GM13977 (cell line): ENCODE data around the gene WNT5A.

ENCODE experiments used
- DNase-seq: peaks from one replicate; pipeline ENCODE4 v3.0.0; 2012; ENCODE audit warnings: low spot score
- CTCF ChIP-seq: IDR thresholded peaks from 2 replicates; pipeline ENCODE4 v1.5.1; 2012; ENCODE audit warnings: mild to moderate bottlenecking, control low read depth; ENCODE audit not compliant: insufficient read depth; ENCODE audit errors: extremely low read depth, missing control alignments
- in situ Hi-C: fragments of 300-500 bp; cut with MboI; formaldehyde crosslinking; loops from one replicate; pipeline ENCODE4 v1.12.0; 2022; ENCODE audit warnings: low sequenced_read_pairs, low pct_unique_long_range_greater_than_20kb, mixed read lengths, inconsistent platforms; ENCODE audit not compliant: unreplicated experiment

WNT5A gene

DNA sequence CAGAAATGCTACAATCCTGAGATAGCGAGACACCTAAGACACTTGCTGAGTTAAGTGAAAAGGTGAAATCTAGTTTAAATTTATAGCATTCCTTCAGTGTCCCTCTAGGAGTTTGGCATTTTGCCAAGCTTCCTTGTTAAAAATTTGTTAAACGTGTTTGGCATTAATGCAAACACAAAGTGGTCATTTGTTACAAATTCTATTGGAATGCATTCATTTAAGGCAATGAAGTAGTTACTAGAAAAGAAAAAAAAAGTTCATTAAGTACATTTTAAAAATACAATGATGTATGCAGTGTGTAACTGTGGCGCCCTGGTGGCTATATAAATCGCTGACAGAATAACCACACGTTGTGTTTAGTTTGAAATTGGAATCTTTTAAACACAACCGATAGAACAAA lies 31.3 kb upstream of the WNT5A start:
- in situ Hi-C loops, result no loop called here
- no peak for DNase-seq
- no peak for TF ChIP-seq CTCF

GRCh38 chr3:55516392-55517030 lies 29.4 kb upstream of the WNT5A start:
- TF ChIP-seq CTCF, result no peak
- DNase-seq, result no peak
- in situ Hi-C loops, result no loop called here

DNA sequence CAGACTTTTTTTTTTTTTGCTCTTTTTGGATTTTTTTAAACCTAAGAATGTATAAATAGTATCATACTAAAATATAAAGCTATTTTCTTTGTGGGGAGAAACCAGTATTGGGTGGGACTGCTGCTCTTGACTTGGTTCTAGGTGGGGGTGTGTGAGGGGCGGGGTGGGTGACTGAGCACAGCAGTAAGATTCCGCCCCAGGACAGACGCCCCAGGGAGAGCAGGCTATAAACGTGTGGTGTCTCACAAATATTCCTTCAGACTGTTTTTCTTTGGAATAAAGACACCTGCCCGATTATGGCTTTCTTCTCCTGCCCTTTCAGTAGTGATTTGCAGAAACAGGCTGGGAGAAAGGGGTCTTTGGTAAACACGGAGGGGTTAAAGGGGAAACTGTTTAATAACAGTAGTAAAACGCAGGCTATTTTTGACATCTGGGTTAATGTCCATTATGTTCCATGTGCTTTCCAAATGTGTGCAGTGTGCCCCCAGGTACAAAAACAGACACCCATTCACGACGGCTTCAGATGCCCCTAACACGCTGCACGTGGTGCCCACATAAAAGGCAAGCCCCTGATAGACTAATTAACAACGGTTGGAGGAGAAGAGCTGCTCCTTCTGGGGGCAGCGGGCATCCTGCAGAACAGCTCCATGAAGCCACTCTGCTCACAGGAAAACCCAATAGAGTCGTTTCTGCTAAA lies 28.6 kb upstream of the WNT5A start:
- TF ChIP-seq CTCF, result no peak
- in situ Hi-C loops, result no loop called here
- no peak for DNase-seq

DNA sequence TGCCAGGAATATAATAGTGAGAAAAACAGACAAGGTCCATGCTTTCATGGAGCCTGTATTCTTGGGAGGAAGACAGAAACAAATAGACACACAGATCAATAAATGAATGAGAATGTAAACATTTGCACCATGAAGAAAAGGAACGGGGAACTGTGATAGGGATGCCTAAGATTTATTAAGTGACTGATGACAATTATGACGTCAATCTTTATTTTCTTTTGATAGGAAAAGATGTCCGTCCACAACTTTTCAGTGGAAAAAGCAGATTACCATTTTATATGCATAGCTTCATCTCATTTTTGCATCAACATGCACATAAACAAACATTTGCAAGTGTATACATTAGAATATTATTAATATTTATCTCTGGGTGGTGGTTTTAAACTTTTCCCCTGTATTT lies 27.9 kb upstream of the WNT5A start:
- no peak for DNase-seq
- no peak for TF ChIP-seq CTCF
- in situ Hi-C loops, result no loop called here

DNA sequence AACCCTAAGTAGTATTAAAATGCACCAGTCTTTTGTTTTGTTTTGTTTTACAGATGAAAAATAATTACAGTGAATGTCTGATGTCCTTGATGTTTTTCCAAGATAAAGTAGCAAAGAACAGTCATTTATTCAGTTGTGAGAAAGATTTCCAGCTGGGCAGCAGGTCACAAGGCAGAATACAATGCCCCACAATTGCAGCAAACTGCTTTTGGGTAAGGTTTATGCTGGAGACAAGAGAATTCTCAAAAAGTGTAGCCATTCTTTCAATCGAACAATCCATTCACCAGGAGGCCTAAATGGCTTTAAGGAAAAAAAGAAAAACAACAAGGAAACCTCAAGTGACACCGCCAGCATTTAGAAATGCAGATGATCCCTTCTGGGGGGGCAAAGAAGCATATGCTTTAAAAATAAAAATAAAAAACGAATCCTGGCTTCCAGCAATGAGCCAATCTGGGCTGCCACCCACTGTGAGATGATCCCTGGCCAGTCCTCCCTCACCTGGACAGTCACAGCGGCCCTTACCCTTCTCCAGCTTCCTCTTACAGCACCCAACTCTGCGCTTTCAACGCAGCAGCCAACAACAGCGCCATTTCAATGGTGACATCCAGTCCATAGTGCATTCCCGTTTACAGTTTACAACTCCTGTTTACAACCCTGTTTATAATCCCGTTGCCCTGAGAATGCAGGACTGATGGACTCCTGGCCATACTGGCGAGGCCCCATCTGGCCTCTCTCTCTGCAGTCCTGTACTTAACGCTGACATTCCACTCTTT lies 25.7 kb upstream of the WNT5A start:
- TF ChIP-seq CTCF, result no peak
- in situ Hi-C loops, result no loop called here
- no peak for DNase-seq

GRCh38 chr3:55511895-55512570 lies 24.9 kb upstream of the WNT5A start:
- DNase-seq, result no peak
- TF ChIP-seq CTCF, result no peak
- in situ Hi-C loops, result no loop called here
